HG02588 (cell line): ENCODE measurements around the gene TMX4.
"Not testable (repeated sequence)": the region's sequence is repeated elsewhere in the genome, so short reads cannot be mapped to it uniquely, and the experiment has no call there.

Experiments
- ATAC-seq: cut with Tn5 transposase; IDR thresholded peaks from one replicate; pipeline ENCODE4 v1.9.1; 2021; ENCODE audit warnings: mild to moderate bottlenecking, moderate library complexity; ENCODE audit not compliant: unreplicated experiment

The TMX4 gene

DNA sequence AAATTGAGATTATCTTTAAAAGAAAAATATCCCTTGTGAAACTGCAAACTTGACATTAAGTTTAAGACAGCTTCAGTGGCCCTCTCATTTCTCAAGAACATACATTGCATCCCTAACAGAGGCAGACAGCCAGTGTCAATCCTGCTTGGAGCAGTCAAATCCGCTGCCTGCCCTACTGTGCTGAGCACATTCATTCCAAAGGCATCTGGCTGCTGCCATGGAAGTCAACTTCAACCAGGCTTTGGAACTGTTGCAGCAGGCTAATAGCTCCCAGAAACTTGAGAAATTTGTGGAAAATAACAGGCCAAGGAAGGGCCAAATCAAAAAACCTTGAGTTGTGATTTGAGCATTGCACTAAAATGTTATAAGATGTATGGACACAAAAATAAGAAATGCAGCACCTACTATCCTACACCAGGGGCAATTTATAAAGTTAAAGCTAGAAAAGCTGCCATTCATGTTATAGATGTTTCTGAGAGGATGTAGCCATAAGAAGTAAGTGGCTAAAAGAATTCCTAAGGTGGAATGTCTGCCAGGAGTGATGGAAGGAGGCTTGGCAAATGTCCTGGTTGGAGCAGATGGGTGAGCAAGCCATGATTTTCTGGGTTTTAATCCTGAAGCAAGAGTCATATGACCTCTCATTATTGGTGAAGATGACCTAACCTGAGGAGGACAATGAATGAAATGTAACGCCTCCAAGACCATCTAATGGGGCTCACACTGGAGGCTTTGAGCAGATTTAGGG is 47.9 kb downstream of the TMX4 start:
- no peak for ATAC-seq

DNA sequence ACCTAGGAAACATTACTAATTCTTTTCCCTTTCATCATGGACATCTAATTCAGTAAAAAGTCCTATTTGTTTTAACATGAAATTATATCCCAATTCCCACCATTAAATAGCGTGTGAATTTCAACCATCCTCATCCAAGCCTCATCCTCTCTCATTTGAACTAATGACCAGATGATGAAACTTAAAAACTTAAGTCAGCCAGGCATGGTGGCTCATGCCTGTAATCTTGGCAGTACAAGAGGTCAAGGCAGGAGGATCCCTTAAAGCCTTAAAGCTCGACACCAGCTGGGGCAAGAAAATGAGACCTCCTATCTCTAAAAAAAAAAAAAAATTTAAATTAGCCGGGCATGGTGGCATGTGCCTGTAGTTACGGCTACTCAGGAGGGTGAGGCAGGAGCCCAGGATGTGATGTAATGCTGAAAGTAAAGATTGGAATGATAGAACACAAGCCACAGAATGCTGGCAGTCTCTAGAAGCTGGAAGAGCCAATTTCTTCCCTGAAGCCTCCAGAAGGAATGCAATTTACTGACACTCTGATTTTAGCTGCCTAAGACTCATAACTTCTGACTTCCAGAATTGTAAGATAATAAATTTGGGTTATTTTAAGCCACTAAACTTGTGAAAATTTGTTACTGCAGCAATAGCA is 52.2 kb downstream of the TMX4 start:
- ATAC-seq, result no peak

DNA sequence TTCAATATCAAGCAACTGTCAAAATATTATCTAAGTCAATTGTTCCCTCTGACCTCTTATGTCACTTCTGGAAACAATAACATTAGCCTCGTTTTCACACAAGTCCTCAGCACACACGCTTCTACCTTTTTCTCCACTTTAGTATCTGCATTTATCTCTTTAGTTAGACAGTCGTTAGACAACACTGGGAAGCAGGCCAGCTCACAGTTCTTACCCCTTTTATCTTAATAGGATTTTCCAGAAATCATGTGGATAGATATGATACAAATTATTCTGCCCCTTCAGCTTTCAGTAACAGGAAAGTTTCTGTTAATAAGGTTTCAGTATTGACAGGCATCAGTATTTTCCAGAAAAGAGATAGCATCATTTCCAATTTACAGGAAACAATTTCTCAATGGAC is 53.4 kb downstream of the TMX4 start:
- no peak for ATAC-seq

DNA sequence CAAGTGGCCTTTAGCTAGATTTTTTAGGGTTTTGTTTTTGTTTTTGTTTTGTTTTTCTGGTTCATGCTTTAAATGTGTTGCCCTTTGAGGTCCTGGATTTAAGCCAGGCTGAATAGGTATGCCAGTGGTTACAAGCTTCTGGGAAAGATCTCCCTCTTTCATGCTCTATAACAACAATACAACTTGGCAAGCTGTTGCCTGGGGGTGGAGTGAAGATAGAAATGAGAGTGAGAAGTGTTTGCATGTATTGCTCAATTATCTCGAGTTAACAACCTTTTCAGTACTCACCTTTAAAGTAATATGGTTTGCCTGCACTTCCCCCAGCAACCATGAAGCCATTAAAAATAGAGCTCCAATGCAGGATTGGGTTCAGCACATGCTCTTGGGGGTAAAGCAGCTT is 60.1 kb downstream of the TMX4 start:
- no peak for ATAC-seq

DNA sequence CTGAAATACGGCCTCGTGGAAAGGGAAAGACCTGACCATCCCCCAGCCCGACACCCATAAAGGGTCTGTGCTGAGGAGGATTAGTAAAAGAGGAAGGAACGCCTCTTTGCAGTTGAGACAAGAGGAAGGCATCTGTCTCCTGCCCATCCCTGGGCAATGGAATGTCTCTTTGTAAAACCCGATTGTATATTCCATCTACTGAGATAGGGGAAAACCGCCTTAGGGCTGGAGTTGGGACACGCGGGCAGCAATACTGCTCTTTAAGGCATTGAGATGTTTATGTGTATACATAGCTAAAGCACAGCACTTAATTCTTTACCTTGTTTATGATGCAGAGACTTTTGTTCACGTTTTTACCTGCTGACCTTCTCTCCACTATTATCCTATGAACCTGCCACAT is 63.0 kb downstream of the TMX4 start:
- ATAC-seq, result not testable (repeated sequence)

GRCh38 chr20:7950387-7950786 is 69.2 kb downstream of the TMX4 start:
- no peak for ATAC-seq

GRCh38 chr20:7943891-7944290 is 75.7 kb downstream of the TMX4 start:
- no peak for ATAC-seq

DNA sequence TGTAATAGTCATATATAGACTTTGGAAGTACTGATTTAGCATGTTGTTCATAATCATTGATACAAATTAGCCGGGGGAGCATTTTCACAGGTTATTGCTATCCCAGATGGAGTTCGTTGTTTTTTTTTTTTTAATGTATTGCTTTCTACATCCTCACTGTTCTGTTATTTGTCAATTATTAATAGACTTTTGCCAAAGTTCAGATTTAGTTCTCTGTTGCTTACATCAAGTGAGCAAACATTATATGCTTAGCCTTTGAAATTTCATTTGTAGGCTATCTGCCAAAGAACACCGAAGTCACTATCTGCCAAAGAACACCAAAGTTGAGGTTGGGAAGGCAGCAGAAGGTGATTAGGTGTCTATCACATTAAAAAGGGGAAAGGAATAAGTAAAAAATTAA is 79.2 kb downstream of the TMX4 start, which contains the start of gene HAO1:
Gene HAO1 (minus strand): TSS at position 118 of the 400 bp plus-strand sequence. CDS start 36 bp downstream, at position 82.
- no peak for ATAC-seq

- ATAC-seq, result no peak
Observed at GRCh38 chr20:7939663-7940062, 79.9 kb downstream of the TMX4 start.

- ATAC-seq, result no peak
Observed at GRCh38 chr20:7938058-7938457, 81.5 kb downstream of the TMX4 start.

GRCh38 chr20:7937328-7937727 is 82.2 kb downstream of the TMX4 start:
- ATAC-seq, result no peak

DNA sequence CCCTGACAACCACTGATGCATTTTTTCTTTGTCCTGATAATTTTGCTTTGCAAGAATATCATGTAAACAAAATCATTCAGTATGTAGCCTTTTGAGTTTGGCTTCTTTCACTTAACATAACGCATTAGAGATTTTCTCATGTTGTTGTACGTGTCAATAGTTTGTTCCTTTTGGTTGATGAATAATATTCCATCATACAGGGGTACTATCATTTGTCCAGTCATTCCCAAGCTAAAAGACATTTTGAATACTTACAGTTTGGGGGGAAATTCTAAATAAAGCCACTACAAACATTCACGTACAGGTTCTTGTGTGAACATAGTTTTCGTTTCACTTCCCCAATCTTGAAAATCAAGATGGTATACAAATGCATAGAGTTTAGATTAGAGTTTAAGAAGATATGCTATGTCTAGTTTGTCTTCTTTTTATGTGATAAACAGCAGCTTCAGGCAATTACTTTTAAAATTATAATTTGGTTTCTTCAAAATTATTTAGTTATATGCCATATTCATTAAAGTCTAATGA is 84.5 kb downstream of the TMX4 start:
- ATAC-seq, result no peak

GRCh38 chr20:7933346-7933745 is 86.2 kb downstream of the TMX4 start:
- ATAC-seq, result no peak

GRCh38 chr20:7930343-7930742 is 89.2 kb downstream of the TMX4 start:
- ATAC-seq, result no peak
